Transverse colon (tissue), 4 donors: ENCODE results near the gene COL3A1. TPM values are rescaled to one million over a fixed set of nuclear protein-coding genes. Genes with fewer than 3 reads are reported as not detected.
A peak's percentile ranks its signal among the peaks of the same experiment; 100 is the strongest.

Experiments
- DNase-seq: peaks from one replicate; pipeline ENCODE4 v3.0.0-alpha.2; 2019
- H3K27ac ChIP-seq, 4 donors: fragments of 200-600 bp; sonication (generic); 2 replicates each; pipeline ENCODE4 v1.5.1; 2016 to 2018; ENCODE audit warnings: inconsistent platforms in 4 of 4
- H3K27me3 ChIP-seq: fragments of 200-600 bp; sonication (generic); 2 replicates; pipeline ENCODE4 v1.5.1; 2017; ENCODE audit warnings: inconsistent platforms
- H3K36me3 ChIP-seq, 4 donors: fragments of 200-600 bp; sonication (generic); 2 replicates each; pipeline ENCODE4 v1.5.1; 2017 to 2019; ENCODE audit warnings: inconsistent platforms in 4 of 4
- H3K4me1 ChIP-seq, 4 donors: fragments of 200-600 bp; sonication (generic); 2 replicates each; pipeline ENCODE4 v1.5.1; 2017 to 2020; ENCODE audit warnings: inconsistent platforms in 4 of 4
- H3K4me3 ChIP-seq, 4 donors: fragments of 200-600 bp; sonication (generic); 1 replicate in 1 of 4; 2 replicates in 3 of 4; pipeline versions ENCODE4 v1.5.1 to v1.6.1; 2017 to 2019; ENCODE audit warnings: inconsistent platforms in 4 of 4
- H3K9me3 ChIP-seq, 2 donors: fragments of 200-600 bp; sonication (generic); 2 replicates each; pipeline ENCODE4 v1.5.1; 2017 to 2019; ENCODE audit warnings: inconsistent platforms in 2 of 2
- EP300 ChIP-seq: sonication (generic); formaldehyde crosslinking; IDR thresholded peaks from one replicate; pipeline ENCODE4 v1.6.1; 2017; ENCODE audit warnings: antibody characterized with exemption, low read depth
- POLR2A ChIP-seq: fragments of 450-650 bp; IDR thresholded peaks from one replicate; pipeline ENCODE4 v1.6.1; 2016; ENCODE audit warnings: antibody characterized with exemption, mild to moderate bottlenecking, moderate library complexity
- POLR2AphosphoS5 ChIP-seq, 3 donors: sonication (generic); formaldehyde crosslinking; IDR thresholded peaks; one replicate each; pipeline ENCODE4 v1.6.1; 2016; ENCODE audit warnings: antibody characterized with exemption in 3 of 3
- WGBS, 2 donors: methylation state at CpG; one replicate each; pipeline ENCODE4 v1.1.5; 2018; ENCODE audit warnings: low coverage in 1 of 2; 5-methylcytosine and 5-hydroxymethylcytosine counted together
- in situ Hi-C, 4 donors: fragments of 200-750 bp; cut with MboI; loops; one replicate each; pipeline versions ENCODE4 v1.15.0 to v1.15.1; 2017; ENCODE audit warnings: low sequenced_read_pairs in 3 of 4, low pct_ligation_motif_present in 1 of 4, low pct_unique_long_range_greater_than_20kb in 1 of 4
- intact Hi-C: fragments of 100-400 bp; cut with DNase I; formaldehyde crosslinking; loops from one replicate; pipeline ENCODE4 v1.15.1; 2023; ENCODE audit warnings: low total_unique reads
- total RNA-seq, 4 donors: library from RNA; depleted of rRNA; stranded (reverse); fragments of >200 nt; gene quantifications; one replicate each; pipeline ENCODE4 v1.1.0, GENCODE V29; 2016
- TF ChIP-seq, protein P1 (sequence below), 5 experiments: fragments of 200-600 bp in 3 of 5; fragments of 450-650 bp in 2 of 5; sonication (generic) in 3 of 5; IDR thresholded peaks; 1 replicate in 2 of 5; 2 replicates in 3 of 5; pipeline ENCODE4 v1.5.1; 2016 to 2017; ENCODE audit warnings: antibody characterized with exemption in 5 of 5, inconsistent platforms in 3 of 5, mild to moderate bottlenecking in 2 of 5, moderate library complexity in 1 of 5

COL3A1 gene
- total RNA-seq, 4 donors from 2014 or later: 103 to 424 (median 114) TPM

- H3K36me3 ChIP-seq: peaks cover 0 to 5% (median 2%) of the 10 kb centered on the region in 4 donors
- in situ Hi-C loops: no loop called here
Observed at GRCh38 chr2:189012351-189012750, 38.2 kb downstream of the COL3A1 start.

GRCh38 chr2:189013031-189013430 is 38.9 kb downstream of the COL3A1 start:
- intact Hi-C loops: no loop called here
- no peak for TF ChIP-seq POLR2A
- no peak for TF ChIP-seq POLR2AphosphoS5 (IDR thresholded peaks at IDR 0.05)
- TF ChIP-seq, protein P1, sequence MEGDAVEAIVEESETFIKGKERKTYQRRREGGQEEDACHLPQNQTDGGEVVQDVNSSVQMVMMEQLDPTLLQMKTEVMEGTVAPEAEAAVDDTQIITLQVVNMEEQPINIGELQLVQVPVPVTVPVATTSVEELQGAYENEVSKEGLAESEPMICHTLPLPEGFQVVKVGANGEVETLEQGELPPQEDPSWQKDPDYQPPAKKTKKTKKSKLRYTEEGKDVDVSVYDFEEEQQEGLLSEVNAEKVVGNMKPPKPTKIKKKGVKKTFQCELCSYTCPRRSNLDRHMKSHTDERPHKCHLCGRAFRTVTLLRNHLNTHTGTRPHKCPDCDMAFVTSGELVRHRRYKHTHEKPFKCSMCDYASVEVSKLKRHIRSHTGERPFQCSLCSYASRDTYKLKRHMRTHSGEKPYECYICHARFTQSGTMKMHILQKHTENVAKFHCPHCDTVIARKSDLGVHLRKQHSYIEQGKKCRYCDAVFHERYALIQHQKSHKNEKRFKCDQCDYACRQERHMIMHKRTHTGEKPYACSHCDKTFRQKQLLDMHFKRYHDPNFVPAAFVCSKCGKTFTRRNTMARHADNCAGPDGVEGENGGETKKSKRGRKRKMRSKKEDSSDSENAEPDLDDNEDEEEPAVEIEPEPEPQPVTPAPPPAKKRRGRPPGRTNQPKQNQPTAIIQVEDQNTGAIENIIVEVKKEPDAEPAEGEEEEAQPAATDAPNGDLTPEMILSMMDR (IDR thresholded peaks at IDR 0.05): no peak
- TF ChIP-seq EP300: no peak
- Histone ChIP-seq H3K27ac (no peak overlapping the region), H3K36me3 (peaks cover 0 to 5% (median 0%) of the 10 kb centered on the region in 4 donors), H3K4me1 (peaks cover 0 to 6% (median 0%) of the 10 kb centered on the region in 4 donors), H3K27me3 (no peaks in the 10 kb centered on the region), H3K9me3 (no peaks in the 10 kb centered on the region), H3K4me3 (no peak overlapping the region)
- DNase-seq: no peak
- WGBS, 2 donors: 78 to 87% methylated on average over 3 of the region's 3 CpGs
- in situ Hi-C loops: no loop called here

More at GRCh38 chr2:189012351-189012750, 38.2 kb downstream of the COL3A1 start:
- TF ChIP-seq POLR2A (no peak), EP300 (no peak), POLR2AphosphoS5 (IDR thresholded peaks at IDR 0.05) (no peak)
- TF ChIP-seq, protein P1 (IDR thresholded peaks at IDR 0.05): no peak
- no peaks in the 10 kb centered on the region for H3K9me3 ChIP-seq
- peaks cover 0 to 6% (median 0%) of the 10 kb centered on the region in 4 donors for H3K4me1 ChIP-seq
- no peak overlapping the region for H3K4me3 ChIP-seq
- WGBS, 2 donors: 73 to 74% methylated on average over 1 of the region's 1 CpG
- no peak for DNase-seq
- intact Hi-C loops: no loop called here
- H3K27me3 ChIP-seq: no peaks in the 10 kb centered on the region
- H3K27ac ChIP-seq: no peak overlapping the region

DNA sequence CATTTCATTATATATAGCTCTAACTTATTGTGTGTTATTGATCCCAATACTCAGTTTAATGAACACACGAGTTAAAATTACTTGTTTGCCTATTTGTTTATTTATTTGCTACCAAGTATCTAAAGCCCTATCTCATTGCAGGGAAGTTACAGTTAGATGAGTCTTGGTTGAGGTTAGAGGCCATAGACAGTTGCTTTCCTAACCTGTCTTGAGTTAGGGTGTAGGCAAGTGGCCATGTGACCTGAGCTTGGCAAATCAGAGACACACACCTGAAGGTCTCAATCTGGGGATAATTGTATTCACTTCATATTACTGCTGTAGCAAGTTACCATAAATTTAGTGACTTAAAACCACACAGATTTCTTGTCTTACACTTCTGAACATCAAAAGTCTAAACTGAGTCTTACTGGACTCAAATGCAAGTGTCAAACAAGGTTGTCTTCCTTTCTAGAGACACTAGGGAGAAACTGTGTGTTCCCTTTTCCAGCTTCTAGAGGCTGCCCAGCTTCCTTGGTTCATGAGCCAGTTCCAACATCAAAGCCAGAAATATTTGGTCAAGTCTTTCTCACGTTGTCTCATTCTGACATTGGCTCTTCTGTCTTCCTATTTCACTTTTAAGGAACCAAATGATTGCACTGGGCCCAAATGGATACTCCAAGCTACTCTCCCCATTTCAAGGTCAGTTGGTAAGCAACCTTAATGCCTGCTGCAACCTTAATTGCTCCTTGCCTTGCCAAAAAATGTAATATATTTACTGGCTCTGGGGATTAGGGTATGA is 39.7 kb downstream of the COL3A1 start:
- no peak for DNase-seq
- H3K9me3 ChIP-seq: no peaks in the 10 kb centered on the region
- intact Hi-C loops (no loop called here), in situ Hi-C loops (no loop called here)
- H3K27ac ChIP-seq: peak overlapping the region; percentile 39 to 60 (median 54)
- no peak overlapping the region for H3K4me3 ChIP-seq
- H3K36me3 ChIP-seq: peaks cover 0 to 5% (median 0%) of the 10 kb centered on the region in 4 donors
- H3K4me1 ChIP-seq: peaks cover 0 to 6% (median 0%) of the 10 kb centered on the region in 4 donors
- H3K27me3 ChIP-seq: no peaks in the 10 kb centered on the region
- 43 to 47% methylated on average over 2 of the region's 2 CpGs for WGBS, 2 donors
- TF ChIP-seq EP300: no peak
- no peak for TF ChIP-seq POLR2AphosphoS5 (IDR thresholded peaks at IDR 0.05)
- TF ChIP-seq POLR2A: no peak
- TF ChIP-seq, protein P1 (IDR thresholded peaks at IDR 0.05): no peak

- TF ChIP-seq, protein P1 (IDR thresholded peaks at IDR 0.05): no peak
- peak in 2 of 3 donors; percentile 41 to 45 for TF ChIP-seq POLR2AphosphoS5 (IDR thresholded peaks at IDR 0.05)
- peaks cover 0 to 6% (median 0%) of the 10 kb centered on the region in 4 donors for H3K4me1 ChIP-seq
- WGBS, 2 donors: 70 to 83% methylated on average over 1 to 2 of the region's 2 CpGs
- intact Hi-C loops: no loop called here
- peaks cover 0 to 5% (median 0%) of the 10 kb centered on the region in 4 donors for H3K36me3 ChIP-seq
- peak overlapping the region; percentile 39 to 60 (median 54) for H3K27ac ChIP-seq
- no peaks in the 10 kb centered on the region for H3K27me3 ChIP-seq
- no peak for DNase-seq
- H3K9me3 ChIP-seq: no peaks in the 10 kb centered on the region
- no peak overlapping the region for H3K4me3 ChIP-seq
- in situ Hi-C loops: no loop called here
Observed at GRCh38 chr2:189014449-189015138, 40.4 kb downstream of the COL3A1 start.
